Measurements from ENCODE around the gene CYB5R4.
"Not testable (repeated sequence)": the region's sequence is repeated elsewhere in the genome, so short reads cannot be mapped to it uniquely, and the experiment has no call there.

The CYB5R4 gene

DNA sequence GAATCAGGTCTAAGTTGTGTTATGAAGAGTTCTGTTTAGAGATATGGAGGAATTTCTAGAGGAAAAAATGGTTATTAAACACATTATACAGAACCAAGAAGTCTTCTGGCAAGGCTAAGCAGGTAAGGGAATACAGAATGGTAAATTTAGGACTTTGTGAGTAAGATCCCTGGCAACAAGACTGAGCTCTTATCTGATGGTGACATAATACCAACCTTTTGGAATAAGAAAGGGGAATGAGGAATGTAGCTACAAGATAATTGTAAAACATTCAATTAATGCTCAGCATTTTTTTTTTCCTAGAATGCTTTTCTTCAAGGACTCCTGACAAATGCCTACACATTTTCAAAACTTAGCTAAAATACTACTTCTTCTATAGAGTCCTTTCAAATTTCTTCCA, 51.8 kb downstream of the CYB5R4 start:
- no peak for DNase-seq (ENCODE audit: low read depth in 2 of 2)

DNA sequence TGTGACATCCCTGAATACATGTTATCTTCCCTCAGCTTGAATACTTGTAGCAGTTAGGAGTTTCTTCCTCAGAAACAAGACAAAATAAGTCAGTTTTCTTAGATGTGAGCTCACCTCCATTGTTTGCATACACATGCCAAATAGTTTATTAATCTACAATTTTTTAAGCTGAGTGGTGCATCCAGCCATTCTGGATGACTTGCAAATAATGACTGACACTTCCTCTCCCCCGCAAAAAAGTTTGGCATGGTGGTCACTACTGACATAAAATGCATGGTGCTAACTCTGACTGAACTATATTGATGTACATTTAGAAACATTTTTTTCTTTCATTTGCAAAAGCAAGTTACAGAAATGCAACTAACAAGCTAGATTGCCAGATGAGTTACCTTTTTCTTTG, 55.5 kb downstream of the CYB5R4 start:
- no peak for DNase-seq (ENCODE audit: low read depth in 2 of 2)

DNA sequence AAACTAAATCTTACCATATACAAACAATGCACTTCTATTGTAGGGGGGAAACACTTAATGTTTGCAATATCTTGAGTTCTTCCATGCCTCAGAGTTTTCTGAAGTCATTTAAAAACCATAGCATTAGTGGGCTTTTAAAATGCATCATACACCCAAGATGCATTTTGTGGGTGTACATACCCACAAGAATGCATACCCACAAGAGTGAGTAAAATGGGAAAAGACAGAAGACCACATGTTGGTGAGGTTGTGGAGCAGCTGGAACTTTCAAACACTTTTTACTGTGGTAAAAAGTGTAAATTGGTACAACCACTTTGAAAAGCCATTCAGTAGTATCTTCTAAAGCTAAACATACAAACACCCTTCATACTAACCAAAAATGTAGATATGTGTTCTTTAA, 57.5 kb downstream of the CYB5R4 start:
- no peak for DNase-seq (ENCODE audit: low read depth in 2 of 2)

DNA sequence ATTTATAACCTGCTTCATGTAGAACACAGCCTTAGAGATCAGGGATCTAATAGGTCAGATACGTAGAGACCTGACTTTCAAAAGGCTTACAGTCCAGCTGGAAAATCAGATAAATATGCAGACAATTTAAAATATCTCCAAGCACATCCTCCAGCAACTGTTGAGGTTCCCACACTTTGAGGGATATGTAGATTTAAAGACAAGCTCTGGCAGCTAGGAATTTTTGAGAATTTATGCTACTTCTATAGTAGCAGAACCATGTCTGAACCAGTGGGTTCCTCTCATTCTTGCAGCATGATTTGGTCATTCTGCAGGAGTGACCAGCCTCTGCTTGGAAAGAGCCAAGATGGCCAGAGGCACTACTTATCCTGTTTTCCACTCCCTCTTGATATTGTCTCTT, 60.5 kb downstream of the CYB5R4 start:
- no peak for DNase-seq (ENCODE audit: low read depth in 2 of 2)

DNA sequence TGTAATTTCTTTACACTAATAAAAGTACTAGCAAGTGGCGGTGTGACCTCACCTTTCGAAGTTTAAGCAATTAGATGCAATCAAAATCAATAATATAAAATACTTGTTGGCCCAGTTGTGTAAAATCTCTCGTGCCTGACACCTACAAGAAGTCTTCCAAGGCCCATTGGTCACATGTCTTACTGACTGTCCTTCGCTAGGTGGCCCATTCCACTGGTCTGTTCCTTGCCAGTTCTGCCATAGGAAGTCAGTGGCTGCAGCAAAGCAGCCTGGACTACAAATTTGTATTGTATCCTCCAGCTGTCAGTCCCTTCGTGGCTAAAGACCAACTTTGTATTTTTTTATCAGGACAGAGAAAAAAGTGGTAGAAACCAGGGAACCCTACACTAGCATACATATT, 61.8 kb downstream of the CYB5R4 start:
- DNase-seq (ENCODE audit: low read depth in 2 of 2), result no peak

DNA sequence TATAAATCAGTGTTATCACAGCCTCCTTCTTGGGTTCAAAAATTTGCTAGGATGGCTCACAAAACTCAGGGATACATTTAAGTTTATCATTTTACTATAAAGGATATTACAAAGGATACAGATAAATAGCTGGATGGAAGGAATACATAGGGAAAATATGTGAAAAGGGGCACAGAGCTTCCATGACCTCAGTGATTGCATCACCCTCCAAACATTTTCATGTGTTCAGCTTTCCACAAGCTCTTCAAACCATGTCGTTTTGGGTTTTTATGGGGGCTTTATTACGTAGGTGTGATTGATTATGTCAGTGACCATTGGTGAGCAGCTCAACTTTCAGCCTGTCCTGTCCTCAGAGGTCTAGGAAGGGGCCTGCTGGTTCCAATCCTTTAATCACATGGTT, 68.0 kb downstream of the CYB5R4 start:
- no peak for DNase-seq (ENCODE audit: low read depth in 2 of 2)

DNA sequence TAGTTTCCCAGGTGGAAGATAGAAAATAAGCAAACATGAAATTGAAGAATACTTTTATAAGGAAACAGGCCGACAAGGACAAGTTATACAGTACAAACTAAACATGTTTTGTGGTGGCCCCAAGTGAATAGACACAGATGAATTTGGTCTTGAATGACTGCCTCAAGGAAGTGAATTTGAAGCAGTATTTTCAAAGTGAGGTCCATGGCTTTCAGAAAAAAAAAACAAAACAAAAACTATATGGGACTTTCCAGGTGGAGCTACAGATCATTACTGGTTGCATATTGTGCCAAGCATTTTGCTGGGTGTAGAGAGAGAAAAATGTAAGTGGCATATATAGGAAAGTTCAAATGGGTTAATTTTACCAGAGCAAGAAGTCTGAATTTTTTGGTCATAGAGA, 68.8 kb downstream of the CYB5R4 start:
- DNase-seq (ENCODE audit: low read depth in 2 of 2), result no peak

DNA sequence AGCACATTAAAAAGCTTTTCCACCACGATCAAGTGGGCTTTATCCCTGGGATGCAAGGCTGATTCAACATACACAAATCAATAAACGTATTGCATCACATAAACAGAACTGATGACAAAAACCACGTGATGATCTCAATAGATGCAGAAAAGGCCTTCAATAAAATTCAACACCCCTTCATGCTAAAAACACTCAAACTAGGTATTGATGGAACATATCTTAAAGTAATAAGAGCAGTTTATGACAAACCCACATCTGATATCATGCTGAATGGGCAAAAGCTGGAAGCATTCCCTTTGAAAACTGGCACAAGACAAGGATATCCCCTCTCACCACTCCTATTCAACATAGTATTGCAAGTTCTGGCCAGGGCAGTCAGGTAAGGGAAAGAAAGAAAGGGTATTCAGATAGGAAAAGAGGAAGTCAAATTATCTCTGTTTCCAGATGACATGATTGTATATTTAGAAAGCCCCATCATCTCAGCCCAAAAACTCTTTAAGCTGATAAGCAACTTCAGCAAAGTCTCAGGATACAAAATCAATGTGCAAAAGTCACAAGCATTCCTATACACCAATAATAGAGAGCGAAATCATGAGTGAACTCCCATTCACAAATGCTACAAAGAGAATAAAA, 86.8 kb downstream of the CYB5R4 start:
- not testable (repeated sequence) for DNase-seq (ENCODE audit: low read depth in 2 of 2)

DNA sequence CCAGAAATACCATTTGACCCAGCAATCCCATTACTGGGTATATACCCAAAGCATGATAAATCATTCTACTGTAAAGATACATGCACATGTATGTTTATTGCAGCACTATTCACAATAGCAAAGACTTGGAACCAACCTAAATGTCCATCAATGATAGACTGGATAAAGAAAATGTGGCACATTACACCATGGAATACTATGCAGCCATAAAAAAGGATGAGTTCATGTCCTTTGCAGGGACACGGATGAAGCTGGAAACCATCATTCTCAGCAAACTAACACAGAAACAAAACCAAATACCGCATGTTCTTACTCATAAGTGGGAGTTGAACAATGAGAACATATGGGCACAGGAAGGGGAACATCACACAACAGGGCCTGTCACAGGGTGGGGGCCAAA, 88.5 kb downstream of the CYB5R4 start:
- not testable (repeated sequence) for DNase-seq (ENCODE audit: low read depth in 2 of 2)

DNA sequence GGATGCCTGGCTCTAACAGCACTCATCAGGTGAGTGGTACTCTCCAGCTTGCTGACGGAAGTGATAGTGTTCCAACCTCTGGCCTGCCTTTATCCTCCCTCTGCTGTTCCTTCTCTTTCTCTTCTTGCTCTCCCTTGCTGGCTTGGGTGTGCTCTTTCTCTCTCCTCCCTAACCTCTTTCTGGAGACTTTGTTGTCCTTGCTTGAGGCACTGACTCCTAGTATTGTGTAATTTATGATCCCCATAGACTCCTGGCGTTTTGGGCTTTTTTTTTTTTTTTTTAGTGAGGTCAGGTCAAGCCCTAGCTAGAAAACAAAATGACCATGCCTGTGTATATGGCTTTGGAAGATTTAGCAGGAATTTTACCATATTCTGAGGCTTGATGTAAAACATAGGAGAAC, 89.4 kb downstream of the CYB5R4 start:
- DNase-seq (ENCODE audit: low read depth in 2 of 2), result no peak

DNA sequence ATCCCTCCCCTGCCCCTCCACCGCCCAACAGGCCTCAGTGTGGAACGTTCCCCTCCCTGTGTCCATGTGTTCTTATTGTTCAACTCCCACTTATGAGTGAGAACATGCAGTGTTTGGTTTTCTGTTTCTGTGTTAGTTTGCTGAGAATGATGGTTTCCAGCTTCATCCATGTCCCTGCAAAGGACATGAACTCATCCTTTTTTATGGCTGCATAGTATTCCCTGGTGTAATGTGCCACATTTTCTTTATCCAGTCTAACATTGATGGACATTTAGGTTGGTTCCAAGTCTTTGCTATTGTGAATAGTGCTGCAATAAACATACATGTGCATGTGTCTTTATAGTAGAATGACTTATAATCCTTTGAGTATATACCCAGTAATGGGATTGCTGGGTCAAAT, 91.9 kb downstream of the CYB5R4 start:
- DNase-seq (ENCODE audit: low read depth in 2 of 2), result not testable (repeated sequence)

DNA sequence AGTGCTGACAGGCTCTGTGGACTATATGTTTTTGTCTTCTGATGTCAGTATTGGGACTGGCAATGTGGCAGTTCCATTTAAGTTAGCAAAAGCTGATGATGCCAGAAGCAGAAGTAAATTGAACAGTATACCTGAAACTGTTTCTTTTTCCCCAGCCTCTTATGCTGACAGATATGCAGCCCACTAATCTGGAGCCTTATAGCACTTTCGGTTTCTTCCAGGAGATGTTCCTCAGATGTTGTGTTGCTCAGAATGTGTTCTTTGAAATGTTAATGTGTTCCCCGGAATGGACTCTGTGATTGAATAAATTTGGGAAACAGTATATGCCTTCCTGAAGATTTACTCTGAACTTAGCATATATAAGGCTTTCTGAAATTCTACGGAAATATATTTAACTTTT, 93.3 kb downstream of the CYB5R4 start:
- DNase-seq (ENCODE audit: low read depth in 2 of 2), result no peak

DNA sequence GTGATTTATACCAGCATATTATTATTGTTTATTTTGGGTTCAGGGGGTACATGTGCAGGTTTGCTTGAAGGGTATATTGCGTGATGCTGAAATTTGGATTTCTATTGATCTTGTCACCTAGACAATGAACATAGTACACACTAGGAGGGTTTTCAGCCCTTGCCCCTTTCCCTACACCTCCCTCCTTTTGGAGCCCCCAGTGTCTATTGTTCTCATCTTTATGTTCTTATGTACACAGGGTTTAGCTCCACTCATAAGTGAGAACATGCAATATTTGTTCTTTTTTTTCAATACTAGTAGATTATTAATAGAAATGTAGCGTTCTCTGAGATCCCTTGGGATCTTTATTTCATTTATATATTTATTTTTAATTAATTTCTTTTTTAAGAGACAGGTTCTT, 94.9 kb downstream of the CYB5R4 start:
- DNase-seq (ENCODE audit: low read depth in 2 of 2), result no peak

DNA sequence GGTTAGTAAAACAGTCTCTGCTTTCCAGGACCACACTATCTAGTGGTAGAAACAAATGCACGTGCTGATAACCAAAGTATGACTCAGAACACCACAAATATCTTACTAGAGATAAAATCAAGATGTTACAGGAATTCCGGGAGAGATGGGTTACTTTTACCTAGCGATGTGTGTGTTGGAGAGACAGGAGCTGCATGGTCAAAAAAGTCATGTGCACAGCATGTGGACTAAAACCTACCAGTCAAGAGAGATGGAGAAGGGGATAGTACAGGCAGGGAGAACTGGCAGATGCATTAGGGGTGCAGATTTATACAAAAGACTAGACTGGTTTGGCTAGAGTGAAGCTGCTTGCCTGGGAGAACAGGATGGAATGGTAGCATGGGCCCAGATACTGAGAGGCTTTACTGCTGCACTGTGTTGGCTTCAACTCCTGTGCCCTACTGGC, 98.8 kb downstream of the CYB5R4 start:
- DNase-seq (ENCODE audit: low read depth in 2 of 2), result no peak

DNA sequence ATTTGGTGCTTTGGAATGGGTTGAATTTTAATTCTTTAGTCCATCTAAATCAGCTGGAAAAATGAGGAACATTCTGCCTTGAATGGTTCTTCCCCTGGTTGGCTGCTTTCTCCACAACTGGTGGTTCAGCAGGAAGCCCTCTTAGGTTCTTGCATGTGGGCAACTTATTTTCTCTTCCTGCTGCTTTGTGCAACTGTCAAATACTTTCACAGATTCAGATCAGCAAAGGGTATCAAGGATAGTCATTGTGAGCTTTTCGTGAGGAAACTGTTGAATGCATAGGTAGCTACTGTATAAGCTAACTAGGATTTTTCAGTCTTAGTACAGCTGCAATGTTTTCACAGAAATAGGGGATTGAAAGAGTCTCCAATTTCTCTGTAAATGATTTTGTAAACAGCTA, 101.2 kb downstream of the CYB5R4 start:
- no peak for DNase-seq (ENCODE audit: low read depth in 2 of 2)

DNA sequence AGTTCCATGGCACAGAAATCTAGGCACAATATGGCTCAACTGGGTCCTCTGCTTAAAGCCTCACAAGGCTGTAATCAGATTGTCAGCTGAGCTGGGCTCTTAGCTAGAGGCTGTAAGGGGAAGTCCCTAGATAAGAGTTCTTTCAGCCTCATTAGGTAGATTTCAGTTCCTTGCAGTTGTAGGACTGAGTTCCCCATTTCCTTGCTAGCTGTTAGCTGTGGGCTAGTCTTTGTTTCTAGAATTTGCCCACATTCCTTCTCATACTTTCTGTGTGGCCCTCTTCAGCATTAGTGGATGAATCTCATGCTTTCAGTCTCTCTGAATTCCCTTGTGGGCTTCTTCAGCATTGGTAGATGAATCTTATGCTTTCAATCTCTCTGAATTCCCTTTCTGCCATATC, 103.1 kb downstream of the CYB5R4 start:
- DNase-seq (ENCODE audit: low read depth in 2 of 2), result no peak

DNA sequence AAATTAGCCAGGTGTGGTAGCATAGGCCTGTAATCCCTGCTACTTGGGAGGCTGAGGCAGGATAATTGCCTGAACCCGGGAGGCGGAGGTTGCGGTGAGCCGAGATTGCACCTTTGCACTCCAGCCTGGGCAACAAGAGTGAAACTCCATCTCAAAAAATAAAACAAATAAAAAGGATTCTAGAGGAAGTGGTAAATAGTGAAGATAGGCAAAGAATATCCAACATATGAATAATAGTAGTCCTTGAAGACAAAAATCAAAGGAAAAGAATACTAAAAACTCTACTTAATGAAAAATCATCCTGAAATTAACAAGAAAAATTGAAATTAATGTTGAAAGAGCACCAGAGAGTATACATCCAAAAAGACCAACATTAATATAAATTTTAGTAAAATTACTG, 107.0 kb downstream of the CYB5R4 start:
- DNase-seq (ENCODE audit: low read depth in 2 of 2), result no peak

DNA sequence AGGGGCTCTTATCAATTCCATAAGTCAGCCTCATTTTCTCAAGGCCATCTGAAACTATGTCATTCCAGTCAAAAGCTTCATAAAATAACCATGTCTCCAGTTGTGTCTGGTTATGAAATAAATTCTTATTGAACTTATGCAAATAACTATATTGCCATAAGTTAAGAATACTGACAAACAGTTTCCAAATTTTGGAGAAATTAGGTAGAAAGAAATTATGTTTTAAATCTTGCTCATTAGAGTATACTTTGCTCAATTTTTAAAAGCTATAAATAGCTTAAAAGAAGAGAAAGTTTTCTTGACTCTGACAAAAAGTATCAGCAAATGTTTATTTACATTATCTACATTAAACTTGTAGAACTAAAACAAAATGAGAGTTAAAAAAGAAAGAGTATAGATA, 111.1 kb downstream of the CYB5R4 start:
- DNase-seq (ENCODE audit: low read depth in 2 of 2), result no peak

DNA sequence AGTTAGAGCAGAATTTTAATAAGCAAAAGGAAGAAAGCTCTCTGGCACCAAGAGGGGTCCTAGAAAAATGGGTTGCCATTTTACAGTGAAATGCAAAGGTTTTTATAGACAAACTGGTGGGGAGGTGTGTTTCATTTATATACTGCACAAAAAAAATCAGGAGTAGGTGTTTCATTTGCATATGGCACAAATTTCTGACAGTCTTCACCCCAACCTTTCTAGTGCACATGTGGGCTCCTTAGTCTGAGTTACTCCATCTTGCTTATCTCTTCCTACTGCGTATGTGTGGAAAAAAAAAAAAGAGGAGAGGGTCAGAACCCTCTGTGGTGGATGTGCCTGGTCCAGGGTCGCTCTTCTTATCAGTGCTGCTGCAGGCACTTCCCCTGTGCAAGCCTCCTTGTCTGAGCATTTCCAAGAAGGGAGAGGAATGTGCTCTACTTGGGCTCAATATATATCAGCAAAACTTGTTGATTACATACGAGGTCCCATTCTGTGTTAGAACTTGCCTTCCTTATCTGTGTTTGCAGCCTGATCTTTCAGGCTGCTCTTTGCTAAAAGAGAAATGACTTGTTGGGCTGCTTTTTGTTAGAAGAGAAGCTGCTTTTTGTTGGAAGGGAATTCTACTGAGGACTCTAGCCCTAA, 115.0 kb downstream of the CYB5R4 start:
- no peak for DNase-seq (ENCODE audit: low read depth in 2 of 2)

DNA sequence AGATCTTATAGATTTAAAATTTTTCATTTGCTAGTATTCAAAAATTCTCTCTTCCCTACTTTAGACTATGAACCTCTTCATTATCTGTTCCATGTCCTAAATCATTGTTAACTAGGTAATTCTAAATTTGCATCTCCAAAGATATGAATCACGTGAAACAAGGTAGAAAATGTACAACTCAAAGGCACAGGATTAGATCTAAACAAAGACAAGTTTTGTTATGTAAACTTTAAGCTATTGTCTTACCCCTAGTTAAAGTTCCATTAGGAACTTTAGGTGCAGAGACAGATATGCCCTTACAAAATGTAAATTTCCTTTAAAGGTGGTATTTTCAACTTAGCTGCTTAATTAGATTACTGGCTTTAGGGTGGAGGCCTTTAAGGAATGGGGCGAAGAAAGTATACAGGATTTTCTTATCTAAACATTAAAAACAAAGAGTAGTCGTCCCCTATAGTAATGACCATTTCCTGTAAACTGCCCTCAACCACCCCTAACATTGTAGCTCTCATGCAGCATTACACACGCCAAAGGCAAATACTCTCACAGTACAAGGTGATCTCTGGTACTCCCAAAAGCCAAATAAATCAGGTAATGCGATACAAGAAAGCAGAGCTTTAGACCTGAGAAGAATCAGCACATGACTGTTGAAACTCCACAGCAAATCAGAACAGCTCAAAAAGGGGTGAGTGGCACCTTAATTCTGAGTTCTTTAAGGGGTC, 116.7 kb downstream of the CYB5R4 start:
- DNase-seq (ENCODE audit: low read depth in 2 of 2), result no peak

DNA sequence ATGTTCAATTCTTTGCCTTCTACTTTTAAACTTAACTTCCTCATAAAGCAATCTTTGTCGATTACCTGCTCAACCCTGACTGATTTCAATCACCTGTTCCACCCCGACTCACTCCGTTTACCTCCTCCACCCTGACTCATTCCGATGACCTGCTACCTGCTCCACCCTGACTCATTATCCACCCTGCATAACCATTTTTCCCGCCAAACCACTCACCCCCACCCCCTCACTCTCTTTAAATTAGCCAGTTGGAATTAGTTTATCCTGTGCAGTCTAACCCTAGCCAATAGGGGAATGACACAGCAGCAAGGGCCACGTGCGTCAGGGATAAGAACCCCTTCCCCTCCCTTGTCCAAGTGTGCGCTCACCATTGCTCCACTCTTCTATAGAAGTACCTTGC, 117.4 kb downstream of the CYB5R4 start:
- no peak for DNase-seq (ENCODE audit: low read depth in 2 of 2)

DNA sequence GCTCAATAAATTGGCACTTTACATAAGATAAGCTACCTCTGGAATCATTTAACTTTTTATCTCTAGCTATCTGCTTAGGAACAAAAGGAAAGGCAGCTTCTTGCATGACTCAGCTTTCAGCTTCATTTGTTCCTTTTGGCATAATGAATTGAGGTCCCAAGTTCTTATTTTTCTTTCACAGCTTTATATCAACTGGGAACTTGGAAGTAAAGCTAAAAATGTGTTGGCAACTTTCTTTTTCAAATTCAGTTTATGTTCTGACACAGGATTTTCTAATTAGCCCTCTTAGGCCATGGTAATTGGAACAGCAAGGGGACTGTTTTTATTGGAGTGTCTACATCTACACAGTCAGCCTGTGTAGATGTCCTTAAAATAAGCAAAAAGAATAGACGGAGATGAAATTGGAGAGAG, 118.8 kb downstream of the CYB5R4 start:
- DNase-seq (ENCODE audit: low read depth in 2 of 2), result no peak

DNA sequence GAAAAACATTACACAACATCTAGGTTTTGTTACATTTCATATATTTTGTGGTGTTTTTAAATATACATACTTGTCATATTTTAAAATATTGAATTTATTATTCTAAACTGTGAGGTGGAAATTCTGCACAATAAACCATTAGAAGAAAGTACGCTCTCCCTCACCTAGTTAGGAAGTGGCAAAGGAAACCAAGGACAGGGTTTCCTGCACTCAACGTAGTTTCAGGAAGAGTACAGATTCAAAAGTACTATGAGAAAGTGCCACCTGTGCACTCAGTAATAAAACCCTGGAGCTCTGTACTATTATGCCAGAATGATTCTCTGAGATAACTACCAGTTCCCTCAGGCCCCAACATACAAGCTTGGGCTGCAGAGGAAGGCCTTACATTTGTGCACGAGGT, 119.5 kb downstream of the CYB5R4 start:
- DNase-seq (ENCODE audit: low read depth in 2 of 2), result no peak
